ENCODE results near the gene ABCC1.
A peak's percentile ranks its signal among the peaks of the same experiment; 100 is the strongest.
"Not testable (repeated sequence)": the region's sequence is repeated elsewhere in the genome, so short reads cannot be mapped to it uniquely, and the experiment has no call there.

Gene ABCC1

DNA sequence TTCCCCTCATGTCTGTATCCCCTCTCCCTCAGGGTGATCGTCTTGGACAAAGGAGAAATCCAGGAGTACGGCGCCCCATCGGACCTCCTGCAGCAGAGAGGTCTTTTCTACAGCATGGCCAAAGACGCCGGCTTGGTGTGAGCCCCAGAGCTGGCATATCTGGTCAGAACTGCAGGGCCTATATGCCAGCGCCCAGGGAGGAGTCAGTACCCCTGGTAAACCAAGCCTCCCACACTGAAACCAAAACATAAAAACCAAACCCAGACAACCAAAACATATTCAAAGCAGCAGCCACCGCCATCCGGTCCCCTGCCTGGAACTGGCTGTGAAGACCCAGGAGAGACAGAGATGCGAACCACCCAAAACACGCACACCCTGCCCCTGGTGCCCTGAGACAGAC is 191.7 kb downstream of the ABCC1 start:
- DNase-seq (ENCODE audit: low spot score): peak; percentile 47

DNA sequence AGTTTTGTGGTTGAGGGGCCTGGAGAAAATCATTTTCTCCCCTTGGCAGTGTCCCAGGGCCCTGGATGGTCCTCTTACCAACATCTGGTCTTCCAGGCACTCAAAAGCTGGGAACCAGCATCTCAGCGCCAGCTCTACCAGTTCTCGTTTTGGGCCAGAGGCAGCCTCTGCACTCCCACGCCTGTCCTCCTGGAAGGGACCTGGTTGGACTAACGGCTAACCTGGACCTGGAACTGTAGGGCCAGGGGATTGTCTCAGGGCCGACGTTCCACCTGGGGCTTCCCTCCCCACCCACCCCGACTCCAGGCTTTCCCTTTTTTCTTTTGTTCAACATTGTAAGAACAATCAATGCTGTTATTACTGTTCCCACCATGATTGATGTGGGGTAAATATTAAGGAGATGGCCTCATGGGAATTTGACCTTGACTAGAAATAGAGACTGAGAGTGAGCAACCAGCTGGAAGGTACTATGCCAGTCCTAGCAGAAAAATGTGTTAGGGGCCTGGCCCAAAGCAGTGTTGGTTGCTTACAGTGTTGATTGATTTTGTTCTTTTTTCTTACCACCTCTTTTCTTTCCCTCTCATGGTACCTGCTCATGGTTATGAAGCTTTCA is 192.5 kb downstream of the ABCC1 start:
- no peak for DNase-seq (ENCODE audit: low spot score)

DNA sequence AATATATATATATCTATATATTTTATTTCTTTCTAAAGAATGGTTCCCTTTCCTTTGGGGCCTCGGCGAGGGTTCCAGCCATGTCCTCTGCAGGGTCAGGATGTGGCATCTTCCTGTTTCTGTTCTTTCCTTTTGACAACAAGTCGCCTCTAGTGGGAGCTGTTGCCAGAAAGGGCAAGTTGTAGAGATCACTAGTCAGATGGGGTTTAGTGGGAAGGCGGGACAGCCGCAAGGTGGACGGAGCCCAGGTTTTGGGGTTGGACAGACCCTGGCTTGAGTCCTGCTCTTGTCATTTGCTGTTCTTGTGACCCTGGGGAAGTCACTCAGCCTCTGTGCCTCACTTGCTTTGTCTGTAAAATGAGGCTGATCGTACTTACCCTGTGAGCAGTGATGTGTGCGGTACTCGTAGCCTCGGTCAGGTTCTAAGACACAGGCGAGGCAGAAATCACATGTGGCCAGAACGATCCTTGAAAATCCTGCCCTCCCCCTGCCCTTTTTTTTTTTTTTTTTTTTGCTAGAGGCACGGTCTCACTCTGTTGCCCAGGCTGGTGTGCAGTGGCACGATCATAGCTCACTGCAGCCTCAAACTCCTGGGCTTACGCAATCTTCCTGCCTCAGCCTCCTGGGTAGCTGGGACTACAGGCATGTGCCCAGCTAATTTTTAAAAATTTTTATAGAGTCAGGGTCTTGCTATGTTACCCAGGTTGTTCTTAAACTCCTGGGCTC is 193.8 kb downstream of the ABCC1 start:
- DNase-seq (ENCODE audit: low spot score): peak; percentile 60

DNA sequence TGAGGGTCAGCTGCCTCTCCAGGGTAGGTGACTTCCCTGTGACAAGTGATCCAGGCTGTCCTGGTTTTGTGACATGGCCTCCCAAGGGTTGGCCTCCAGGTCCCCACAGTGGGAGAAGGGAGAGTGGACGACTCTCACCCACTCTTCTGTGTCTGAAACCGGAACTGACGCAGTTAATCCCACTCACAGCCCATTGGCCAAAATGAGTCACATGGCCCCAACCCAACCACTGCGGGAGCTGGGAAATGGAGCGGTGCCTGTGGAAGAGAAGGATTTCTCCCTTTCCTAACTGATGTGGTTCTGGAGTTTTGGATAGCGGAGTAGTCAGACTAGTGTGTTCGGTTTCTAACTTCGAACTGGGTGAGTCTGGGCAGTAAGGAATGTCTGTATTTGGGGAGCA is 194.5 kb downstream of the ABCC1 start:
- no peak for DNase-seq (ENCODE audit: low spot score)

GRCh38 chr16:16144416-16144815 is 195.0 kb downstream of the ABCC1 start:
- DNase-seq (ENCODE audit: low spot score): no peak

DNA sequence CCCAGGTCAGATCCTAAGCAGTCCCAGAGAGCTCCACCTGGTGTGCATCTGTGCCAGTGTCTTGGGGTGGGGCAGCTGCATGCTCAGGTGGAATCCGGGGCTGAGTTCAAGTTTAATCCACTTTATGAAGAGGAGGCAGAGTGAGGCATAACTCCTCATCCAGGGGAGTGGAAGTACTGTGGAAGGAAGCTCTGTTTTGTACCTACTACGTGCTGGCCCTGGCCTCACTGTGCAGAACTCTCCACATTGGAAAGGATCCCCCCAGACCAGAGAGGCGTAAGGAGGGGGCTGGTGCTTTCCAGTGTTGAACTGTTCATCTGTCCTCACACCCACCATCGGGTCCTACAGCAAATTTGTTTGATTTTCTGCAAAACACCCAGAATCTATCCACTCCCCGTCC is 195.9 kb downstream of the ABCC1 start:
- DNase-seq (ENCODE audit: low spot score): no peak

DNA sequence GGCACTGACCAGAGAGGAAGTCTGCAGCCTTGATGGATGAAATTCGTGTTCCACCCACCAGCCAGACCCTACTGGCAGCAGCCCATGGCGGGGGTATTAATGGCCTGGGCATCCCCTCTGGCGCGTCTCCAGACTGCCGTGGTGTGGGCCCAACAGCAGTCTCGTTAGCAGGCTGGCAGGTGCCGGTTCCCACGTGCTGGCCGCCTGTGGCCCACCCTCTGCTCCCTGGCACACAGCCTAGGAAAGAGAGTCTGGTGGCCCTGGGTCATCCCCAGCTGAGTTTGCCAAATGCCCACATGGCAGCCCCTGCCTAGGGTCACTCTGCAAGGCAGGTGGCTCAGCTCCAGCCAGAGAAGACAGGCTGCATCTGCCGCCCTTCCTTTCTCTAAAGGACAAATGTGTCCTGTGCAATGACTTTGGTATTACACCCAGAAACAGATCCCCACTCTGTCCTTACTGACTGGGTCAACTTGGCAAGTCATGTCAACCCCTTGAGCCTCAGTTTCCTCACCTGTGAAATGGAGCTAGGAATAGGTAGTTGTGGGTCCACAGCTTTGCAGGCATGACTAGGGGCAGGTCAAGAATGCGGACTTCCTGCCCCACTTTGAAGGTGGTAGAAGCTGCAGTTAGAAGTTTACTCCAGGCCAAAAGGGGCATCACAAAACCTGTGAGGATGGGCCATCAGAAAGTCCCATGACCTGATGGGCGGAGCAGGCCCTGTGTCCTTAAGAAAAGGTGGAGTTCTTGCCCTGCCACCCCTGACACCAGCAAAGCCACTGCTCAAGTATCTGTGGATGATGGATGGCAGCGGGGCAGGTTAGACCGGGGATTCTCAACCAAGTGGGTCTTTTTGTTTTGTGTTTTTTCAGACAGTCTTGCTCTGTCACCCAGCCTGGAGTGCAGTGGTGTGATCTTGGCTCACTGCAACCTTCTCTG is 197.2 kb downstream of the ABCC1 start:
- DNase-seq (ENCODE audit: low spot score): no peak

GRCh38 chr16:16147316-16147999 is 198.0 kb downstream of the ABCC1 start:
- no peak for DNase-seq (ENCODE audit: low spot score)

- DNase-seq (ENCODE audit: low spot score): not testable (repeated sequence)
Measured at GRCh38 chr16:16148000-16148599, 198.7 kb downstream of the ABCC1 start.

- no peak for DNase-seq (ENCODE audit: low spot score)
Measured at GRCh38 chr16:16148755-16149154, 199.3 kb downstream of the ABCC1 start.

DNA sequence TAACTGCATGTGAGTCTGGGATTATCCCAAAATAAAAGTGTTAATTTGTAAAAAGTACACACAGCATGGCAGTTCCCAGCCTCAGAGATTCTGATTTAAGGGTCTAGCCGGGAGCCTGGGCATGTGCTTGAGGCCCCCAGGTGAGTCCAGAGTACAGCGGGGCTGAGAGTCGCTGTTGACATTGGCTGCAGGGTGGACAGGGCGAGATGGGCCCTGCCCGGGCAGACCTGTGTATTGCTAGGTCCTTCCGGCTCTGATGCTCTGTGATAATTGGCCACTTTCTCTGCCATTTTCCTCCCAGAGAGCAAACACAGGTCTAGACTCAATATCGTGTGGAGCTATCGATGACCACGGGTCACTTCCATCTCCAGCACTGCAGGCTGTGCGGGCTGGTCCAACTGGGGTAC is 200.3 kb downstream of the ABCC1 start:
- DNase-seq (ENCODE audit: low spot score): no peak

GRCh38 chr16:16150117-16150877 is 200.9 kb downstream of the ABCC1 start:
- DNase-seq (ENCODE audit: low spot score): no peak

GRCh38 chr16:16150878-16151152 is 201.4 kb downstream of the ABCC1 start:
- DNase-seq (ENCODE audit: low spot score): no peak

DNA sequence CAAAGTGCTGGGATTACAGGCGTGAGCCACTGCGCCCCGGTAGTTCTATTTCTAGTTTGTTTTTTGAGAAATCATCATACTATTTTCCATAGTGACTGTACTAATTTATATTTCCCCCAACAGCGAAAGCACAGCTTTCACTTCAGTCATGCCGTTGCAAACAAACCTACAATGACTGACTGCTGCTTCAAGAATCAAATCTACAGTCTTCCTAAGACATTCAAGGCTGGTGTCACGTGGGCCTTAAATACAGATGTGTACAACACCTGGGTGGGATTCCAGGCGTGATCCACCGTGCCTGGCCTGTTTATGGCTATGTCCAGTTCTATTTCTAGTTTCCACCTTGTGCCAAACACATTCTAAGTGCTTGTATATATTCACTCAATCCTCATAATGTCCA is 201.9 kb downstream of the ABCC1 start:
- DNase-seq (ENCODE audit: low spot score): no peak

DNA sequence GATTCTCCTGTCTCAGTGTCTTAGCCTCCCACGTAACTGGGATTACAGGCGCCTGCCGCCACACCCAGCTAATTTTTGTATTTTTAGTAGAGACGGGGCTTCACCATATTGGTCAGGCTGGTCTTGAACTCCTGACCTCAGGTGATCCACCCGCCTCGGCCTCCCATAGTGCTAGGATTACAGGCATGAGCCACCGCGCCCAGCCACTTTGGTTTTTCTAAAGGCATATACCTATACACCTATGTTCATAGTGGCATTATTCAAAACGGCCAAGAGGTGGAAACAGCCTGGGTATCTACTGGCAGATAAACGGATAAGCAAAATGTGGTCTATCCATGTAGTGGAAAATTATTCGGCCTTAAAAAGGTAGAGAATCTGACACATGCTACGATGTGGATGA is 203.6 kb downstream of the ABCC1 start:
- DNase-seq (ENCODE audit: low spot score): not testable (repeated sequence)

GRCh38 chr16:16154281-16154951 is 205.0 kb downstream of the ABCC1 start:
- DNase-seq (ENCODE audit: low spot score): no peak

- no peak for DNase-seq (ENCODE audit: low spot score)
Measured at GRCh38 chr16:16155234-16155633, 205.8 kb downstream of the ABCC1 start.

DNA sequence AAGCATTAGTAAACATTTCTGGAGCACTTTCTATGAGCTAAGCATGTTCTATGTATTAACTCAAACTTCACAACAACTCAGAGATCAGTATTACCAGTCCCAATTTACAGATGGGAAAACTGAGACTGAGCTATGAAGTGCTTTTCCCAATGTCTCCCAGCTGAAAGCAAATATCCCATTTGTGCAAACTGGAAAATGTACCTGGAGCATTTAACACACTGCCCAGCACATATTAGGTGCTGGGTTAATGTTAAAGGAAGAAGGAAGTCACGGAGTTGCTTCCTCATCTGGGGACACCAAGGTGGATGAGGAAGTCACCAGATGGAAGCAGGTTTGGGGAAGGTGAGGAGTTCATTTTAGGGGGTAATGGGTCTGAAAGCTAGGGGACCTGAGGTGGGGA is 207.8 kb downstream of the ABCC1 start:
- no peak for DNase-seq (ENCODE audit: low spot score)

DNA sequence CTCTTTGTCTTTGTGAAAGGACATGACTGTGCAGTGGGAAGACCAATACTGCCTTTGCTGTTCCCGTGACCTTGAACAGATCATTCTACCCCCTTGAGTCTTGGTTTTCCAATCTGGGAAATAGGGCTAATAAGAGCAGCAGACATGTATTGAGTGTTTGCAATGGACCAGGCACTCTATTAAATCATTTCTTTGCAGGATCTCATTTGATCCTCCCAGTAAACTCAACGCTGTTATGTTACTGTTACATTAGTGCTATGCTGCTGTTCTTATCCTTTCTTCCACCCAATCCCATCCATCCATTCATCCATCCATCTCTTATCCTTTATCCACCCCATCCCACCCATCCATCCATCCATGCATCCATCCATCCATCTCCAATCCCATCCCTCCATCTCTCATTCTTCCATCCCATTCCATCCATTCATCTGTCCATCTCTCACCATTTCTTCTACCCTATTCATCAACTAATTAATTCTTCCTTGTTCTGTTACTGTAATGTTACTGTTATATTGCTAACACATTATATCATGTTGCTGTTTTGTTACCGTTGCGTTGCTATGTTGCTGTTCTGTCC is 208.8 kb downstream of the ABCC1 start:
- no peak for DNase-seq (ENCODE audit: low spot score)

GRCh38 chr16:16158741-16159374 is 209.4 kb downstream of the ABCC1 start:
- DNase-seq (ENCODE audit: low spot score): no peak

All from germinal center (tissue), 1 donor.